ENCODE data around the gene NTN4.
"Not testable (repeated sequence)": the region's sequence is repeated elsewhere in the genome, so short reads cannot be mapped to it uniquely, and the experiment has no call there.

The NTN4 gene

DNA sequence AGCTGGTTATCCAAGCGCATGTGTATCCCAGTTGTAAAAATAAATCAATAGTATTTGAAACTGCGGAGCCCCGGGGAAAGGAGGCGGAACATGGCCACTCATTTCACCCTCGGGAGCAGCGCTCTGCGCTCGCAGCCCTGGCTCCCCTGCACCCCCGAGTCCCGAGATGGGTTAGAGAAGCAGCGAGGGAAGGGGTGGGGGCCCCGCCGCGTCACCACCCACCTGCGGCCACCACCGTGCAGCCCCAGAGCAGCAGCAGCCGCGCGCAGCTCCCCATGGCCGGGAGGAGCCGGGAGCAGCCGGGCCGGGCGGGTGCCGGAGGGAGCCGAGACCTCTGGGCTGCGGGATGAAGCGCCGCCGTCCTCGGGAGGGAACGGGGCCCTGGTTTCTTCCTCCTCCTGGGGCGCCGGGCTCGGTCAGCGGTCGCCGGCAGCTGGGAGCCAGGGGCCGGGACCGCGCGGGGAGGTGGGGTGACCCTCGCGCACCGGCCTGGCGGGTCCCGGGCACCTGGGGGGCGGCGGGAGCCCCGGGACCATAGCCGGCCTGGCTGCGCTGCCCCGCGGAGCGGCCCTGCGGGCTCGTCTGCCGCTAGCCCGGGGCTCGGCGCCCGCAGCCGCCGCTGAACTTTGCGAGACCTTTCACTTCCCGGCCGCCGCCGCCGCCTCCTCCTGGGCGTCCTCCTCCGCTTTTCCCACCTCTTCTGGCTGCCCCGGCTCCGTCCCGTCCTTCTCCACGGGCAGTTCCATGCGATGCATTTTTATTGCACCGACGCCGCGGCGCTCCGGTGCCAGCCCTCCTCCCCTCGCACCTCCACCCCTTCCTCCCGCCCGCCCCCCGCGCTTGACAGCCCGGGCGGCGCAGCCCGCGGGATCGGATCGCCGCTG is at the start of gene NTN4:
Gene NTN4 (minus strand): TSS at position 732 of the 884 bp plus-strand sequence. CDS start 455 bp downstream, at position 277.
- peak; percentile 35 for DNase-seq

DNA sequence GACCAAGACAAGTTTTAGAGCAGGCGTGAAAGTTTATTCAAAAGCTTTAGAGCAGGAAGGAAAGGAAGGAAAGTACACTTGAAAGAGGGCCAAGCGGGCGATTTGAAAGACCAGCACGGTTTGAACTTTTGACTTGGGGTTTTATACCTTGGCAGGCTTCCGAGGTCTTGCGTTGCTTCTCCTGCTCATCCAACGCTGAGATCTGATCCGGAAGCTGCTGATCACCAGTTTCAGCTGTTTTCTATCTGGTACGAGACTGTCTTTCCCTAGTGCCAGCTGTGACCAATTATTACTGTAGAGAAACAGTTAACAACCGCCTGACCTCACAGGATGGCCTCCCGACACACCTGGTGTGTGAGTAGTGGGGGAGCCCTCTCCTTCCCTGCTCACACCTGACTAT is 47.6 kb upstream of the NTN4 start:
- no peak for DNase-seq

DNA sequence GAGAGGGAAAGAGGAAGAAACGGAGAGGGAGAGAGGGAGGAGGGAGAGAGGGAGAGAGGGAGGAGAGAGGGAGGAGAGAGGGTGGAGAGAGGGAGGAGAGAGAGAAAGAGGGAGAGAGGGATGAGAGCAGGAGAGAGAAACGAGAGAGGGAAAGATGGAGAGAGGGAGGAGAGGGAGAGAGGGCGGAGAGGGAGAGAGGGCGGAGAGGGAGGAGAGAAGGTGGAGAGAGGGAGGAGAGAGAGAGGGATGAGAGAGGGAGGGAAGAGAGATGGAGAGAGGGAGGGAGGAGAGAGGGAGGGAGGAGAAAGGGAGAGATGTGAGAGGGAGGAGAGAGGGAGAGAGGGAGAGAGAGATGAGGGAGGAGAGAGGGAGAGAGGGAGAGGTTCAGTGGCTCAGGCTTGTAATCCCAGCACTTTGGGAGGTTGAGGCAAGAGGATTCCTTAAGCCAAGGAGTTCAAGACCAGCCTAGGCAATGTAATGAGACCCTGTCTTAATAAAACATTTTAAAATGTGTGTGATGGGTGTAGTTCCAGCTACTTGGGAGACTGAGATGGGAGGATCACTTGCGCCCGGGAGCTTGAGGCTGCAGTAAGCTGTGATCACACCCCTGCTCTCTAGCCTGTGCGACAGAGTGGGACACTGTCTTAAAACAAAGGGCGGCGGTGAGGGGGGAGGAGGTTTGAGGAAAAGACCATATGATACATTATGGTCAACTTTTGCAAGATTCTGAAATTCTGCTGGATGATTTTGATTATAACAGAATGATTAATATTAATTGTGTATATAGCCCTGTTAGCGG is 46.9 kb upstream of the NTN4 start:
- no peak for DNase-seq

DNA sequence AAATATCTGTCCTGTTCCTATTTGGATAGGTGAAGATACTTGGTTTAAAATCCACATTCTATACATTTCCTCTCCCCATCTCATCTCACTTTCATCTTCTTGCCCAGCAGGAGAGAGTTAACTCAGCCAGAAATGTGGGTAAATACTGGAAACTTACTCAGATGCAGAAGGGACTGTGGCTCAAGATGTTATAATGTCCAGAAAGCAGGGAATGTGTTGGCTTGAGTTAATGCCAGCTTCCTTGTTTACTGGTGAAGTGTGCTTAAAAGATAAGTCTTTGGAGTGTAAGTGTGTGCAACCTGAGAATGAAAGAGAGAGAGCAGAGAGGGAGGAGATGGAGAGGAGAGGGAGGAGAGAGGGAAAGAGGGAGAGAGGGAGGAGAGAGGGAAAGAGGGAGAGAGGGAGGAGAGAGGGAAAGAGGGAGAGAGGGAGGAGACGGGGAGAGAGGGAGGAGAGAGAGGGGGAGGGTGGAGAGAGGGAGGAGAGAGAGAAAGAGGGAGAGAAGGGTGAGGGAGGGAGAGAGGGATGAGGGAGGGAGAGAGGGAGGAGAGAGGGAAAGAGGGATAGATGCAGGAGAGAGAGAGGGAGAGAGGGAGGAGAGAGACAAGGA is 46.2 kb upstream of the NTN4 start:
- no peak for DNase-seq

DNA sequence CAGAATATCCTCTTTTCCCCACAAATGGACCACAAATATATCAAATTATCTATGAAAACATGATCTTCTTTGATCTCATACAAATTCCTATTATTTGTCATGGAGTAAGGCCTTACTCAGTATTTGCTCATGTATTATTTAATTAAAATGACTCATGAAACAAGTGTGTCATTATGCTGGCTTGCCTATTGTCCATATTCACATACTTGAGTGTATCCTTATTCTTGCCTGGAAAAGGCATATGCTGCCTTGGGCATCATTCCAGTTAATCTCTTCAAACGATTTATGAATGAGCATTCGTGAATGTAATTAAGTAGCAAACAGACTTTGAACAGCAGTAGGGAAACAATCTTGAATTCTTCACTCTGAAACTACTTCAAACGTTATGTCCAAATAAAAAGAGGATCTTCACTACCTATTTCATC is 45.6 kb upstream of the NTN4 start:
- peak; percentile 50 for DNase-seq

DNA sequence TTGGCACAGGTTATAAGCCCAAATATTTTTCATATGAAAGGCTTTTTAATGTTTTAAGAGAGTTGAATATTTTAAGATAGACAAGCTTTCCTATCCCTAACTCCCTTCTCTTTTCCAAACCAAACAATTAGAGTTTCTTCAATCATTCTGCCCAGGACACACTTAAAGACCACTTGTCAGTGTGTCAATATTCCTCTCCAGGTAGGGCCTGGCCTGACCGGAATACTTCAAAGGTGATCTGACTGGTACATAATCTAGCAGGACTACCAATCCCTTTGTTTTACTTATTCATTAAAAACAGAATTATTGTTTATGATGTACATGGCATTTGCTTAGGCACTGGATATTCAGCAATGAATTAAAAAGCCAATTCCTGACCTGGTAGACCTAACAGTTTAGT is 44.0 kb upstream of the NTN4 start:
- DNase-seq = no peak

DNA sequence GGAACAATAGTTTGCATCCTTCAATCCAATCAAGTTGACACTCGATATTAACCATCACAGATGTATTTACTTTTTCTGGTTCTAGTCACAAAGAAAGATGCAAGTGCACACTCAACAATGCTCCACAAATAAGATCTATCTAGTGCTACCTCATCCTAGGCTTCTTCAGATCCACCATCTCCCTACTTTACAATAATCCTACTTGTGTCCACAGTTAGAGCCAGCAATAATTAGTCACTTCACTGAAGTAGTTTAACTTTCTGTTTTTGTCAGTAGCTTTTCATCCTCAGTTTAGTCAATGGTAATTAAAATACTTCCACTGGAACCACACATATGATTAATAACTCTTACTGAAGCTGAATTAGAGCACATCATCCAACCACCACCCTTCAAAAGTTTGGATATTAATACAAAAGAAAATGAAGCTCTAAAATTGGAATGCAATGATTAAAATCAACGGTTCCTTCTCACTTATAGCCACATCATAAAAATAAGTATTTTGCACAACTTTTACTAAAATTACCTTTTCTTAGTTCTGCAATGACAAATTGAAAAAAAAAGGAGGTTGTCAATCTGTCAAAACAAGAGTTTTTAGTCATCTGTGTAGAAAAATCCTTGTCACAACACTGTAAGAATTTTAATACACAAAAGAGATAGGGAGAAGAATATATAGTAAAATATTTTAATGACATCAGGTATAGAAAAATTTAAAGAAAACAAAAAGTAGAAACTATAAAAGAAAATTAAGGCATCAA is 39.9 kb upstream of the NTN4 start:
- no peak for DNase-seq

DNA sequence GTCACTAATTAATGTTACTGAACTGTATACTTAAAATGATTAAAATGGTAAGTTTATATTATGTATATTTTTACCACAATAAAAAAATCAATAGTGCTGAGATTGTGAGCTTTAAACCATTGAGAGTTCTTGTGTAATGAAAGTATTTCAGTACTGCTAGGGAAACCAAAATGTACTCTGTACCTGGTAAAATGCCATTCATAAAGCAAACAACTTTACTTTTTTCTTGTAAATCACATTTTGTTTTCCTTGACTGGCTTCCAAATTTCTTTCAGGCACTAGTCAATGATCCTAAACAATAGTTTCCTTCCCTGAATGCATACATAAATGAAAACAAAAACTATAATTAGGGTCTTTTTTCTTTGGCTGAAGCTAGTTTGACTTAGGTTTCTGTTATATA is 38.8 kb upstream of the NTN4 start:
- no peak for DNase-seq

DNA sequence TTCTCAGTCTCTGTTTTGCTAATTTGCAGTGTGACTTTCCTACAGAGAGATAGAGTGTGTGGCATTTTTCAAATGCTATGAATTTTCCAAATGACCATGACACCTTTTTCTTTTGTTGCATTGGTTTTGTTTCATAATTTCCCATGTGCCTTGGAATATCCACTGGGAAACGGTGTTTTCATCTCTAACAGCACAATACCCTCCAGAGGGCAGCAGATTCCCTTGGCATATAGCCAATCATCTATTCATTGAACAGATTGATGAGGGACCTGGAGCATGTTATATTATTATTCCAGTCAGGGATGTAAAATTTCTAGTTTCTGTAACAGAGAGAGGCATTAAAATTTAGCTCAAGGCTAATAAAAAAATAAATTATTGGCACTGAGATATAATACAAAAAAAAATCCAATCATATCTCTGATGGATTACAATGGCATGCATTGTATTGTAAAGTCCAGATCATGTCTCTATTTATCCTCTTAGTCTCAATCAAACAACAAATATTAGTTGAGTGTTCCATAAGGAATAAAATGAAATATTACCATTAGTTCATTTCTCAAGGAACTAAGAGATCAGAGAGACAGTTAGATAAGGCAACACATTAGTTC is 29.6 kb upstream of the NTN4 start:
- peak; percentile 69 for DNase-seq

DNA sequence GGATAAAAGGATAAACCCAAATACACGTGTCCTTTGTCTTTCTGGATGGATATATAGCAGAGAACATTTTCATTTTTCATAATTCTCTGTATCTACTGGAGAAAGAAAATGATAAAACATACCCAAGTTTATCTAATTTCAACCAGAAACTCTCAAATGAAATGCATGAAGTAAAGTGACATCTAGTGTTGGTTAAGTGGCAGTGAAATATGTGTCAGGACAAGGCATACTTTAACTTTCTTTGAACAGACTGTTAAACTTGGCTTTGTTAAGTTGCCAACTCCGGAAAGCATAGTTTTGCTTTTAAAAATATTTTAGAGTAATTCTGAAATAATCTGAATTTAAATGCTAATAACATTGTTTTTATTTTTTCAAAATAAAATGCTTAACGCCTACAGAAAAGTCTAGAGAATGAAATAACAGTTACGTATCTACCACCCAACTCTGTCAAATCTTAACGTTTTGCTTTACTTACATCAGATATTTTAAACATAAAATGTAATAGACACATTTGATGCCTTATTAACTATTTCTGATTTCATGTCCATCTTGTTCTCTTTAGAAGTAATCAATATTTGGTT is 25.2 kb upstream of the NTN4 start:
- DNase-seq = peak; percentile 32

DNA sequence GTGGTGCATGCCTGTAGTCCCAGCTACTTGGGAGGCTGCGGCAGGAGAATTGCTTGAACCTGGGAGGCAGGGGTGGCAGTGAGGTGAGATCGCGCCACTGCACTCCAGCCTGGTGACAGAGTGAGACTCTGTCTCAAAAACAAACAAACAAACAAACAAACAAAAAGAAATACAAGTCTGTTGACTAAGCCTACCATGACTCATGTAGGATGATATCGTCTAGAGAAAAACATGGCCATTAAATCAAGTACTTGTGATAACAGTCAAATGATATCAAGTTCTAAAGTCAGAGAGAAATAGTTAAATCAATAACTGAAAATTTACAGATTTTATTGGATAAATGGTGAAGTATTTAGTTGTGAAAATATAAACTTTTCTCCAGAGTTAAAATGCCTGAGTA is 21.6 kb upstream of the NTN4 start:
- not testable (repeated sequence) for DNase-seq

DNA sequence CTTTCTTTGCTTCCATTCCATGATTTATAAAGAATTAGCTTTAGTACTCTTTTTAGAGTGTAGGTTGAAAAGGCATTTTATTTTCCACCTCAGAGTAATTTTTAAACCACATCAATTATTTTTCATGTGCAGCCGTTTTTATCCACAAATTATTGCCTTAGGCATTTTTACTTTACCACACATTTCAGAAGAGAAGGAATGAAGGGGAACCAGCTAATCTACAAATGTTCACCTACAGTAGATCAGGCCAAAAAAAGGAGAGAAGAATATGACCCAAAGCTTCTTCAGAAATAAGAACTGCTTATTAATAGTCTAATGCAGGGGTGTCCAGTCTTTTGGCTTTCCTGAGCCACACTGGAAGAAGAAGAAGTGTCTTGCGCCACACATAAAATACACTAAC is 19.8 kb upstream of the NTN4 start:
- DNase-seq = no peak

DNA sequence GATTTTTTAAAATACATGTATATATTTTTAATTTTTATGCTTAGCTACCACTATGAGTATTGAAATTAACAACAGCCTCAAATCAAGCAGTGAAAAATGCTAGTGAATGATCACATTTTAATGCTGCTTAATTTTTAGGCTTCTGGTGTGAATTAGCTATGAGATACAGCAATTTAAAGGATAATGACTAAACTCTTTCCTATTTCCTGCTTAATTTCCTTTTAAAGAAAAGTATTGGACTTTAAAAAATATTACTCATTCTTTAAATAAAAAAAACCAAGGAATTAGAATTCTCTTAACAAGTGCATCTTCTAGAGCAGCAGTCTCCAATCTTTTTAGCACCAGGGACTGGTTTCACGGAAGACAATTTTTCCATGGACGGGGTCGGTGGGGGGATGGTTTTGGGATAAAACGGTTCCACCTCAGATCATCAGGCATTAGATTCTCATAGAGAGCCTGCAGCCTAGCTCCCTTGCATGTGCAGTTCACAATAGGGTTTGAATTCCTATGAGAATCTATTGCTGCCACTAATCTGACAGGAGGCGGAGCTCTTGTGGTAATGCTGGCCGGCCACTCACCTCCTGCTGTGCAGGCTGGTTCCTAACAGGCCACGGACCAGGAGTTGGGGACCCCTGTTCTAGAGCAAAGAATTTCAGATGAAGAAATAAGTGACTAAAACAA is 18.6 kb upstream of the NTN4 start:
- no peak for DNase-seq

DNA sequence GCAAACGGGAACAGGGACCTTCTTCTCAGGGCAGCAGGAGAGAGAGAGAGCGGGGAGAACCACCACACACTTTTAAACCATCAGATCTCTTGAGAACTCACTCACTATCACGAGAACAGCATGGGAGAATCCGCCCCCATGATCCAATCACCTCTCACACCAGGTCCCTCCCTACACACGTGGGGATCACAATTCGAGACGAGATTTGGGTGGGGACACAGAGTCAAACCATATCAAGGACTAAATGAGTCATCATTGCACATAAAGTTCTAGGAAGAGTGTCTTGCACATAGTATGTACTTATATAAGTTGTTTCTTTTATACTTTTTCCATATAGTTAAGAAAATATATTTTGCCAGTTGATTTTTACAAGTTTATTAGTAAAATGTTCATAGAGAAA is 17.6 kb upstream of the NTN4 start:
- no peak for DNase-seq

DNA sequence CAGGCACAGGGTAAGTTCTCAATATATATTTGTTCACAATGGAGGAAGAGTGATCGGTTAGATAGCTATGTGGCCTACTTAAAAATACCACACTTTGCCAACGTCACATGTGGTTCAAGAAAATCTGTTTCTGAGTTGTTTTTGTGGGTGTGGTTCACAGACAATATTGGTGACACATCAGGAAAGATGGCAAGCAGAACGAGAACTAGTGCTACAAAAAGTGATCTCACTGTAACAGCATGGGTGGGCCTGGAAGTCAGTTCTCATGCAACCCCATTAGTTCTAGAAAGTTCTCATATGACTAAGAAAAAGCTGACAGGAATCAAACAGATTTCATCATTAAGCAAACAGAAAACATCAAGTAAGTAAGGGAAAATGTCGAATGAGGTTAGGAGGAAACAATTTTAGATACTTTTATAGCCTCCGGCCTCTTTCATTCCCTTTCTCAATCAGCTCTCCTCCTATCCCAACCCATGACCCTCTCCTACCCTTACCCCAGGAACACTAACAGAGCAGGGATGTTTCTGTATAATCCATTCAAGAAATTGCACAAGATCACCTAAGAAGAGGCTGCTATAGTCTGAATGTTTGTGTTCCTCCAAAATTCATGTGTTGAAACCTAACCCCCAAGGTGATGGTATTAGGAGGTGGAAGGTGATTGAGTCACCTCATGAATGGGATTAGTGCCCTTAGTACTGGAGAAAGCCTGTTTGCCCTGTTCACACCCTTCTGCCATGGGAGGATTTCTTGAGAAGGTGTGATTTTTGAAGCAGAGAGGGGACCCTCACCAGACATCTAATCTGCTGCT is 15.5 kb upstream of the NTN4 start:
- no peak for DNase-seq

DNA sequence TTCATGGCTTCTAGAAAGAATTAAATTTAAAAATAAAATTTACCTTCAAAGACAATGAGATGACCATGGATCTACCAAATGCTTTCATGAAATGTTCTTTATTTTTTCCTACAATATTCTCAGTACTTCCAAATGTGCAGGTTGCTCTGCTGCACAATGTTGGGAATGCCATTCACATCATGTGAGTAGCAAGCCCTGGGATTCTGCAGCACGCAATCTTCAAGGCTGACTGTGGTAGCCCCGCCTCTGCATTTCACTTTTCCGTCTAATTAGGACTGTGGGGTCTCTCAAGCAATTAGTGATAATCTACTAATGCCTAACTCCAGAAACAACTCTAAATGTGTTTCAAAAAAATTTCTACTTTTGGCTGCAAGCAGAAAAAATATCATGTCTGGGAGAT is 13.7 kb upstream of the NTN4 start:
- DNase-seq = no peak

DNA sequence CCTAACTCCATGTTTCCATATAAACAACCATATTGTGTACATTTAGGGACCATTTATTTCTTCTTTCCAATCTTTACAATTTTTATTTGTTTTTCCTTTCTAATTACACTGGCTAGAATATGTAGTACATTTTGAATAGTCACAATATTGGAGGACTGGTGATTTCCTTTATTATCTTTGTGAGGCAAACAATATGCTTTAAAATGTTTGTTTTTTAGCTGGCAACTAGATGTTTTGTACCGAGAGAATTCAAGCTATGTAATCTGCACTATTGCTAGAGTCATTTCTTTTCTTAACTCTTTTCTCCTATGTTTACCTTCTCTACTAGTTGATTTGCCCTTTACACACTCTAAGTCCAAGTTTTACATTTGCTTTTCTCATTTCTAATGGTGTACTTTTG is 13.3 kb upstream of the NTN4 start:
- DNase-seq = no peak

DNA sequence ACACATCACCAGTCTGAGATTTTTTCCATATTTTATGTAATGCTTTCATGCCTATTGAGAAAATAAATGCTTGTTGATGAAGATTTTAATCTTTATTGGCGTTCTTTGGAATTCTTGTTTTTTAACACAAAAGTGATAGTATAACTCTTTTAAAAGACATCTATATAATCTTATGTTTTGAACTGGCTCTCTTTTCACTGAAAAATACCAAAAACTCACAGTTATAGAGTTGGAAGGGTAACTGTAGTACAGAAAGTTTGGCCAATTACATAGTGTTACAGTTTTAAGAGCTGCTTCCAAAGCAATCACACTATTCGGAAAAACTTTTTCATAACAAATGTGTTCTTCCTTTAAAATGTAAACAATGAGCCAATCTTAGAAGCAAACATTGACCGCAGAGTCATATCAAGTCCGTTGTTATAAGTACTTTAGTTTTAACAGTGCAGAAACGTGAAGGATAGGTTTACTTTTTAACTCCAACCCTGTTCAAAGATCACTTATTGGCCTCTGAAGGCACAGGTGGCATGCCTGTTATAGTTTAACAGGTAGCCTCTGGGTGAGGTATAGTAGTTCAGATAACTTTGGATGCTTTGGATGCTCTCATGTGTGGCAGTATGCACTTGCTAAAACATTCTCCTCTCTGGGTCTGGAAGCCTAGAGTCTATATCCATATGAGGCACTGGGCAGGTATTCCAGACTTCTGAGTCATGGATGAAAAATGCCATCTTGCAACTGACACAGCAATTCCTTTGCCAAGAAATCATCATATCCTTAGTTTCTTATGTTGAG is 12.1 kb upstream of the NTN4 start:
- no peak for DNase-seq

DNA sequence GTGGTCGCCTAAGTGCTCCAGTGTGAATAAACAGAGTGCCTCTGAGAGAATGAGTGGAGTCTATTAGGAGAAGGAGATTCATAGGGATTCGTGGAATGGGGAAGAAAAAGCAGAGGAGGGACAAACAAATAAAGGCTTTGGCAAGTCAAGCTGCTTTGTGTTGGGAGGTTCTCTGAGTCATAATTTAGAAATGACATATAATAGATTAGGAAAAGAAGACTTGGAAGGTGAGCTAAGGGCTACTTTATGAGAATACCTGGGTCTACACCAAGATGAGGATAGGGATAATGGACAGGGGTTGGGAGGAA is 6.4 kb upstream of the NTN4 start:
- no peak for DNase-seq

Data from NCI-H345 (cell line).